Omental fat pad (tissue), 4 donors: ENCODE data around the gene SMPDL3A. TPM values are rescaled to one million over a fixed set of nuclear protein-coding genes. Genes with fewer than 3 reads are reported as not detected.

Experiments used
- ATAC-seq: fragments of 150-250 bp; one replicate; pipeline ENCODE4 v1.9.1; 2016; ENCODE audit warnings: mild to moderate bottlenecking, moderate library complexity; ENCODE audit not compliant: low FRiP score
- DNase-seq: peaks from one replicate; pipeline ENCODE4 v3.0.0-alpha.2; 2019; ENCODE audit warnings: low spot score
- total RNA-seq, 4 donors: library from RNA; depleted of rRNA; stranded (reverse); fragments of >200 nt; gene quantifications; one replicate each; pipeline ENCODE4 v1.1.0, GENCODE V29; 2016
- TF ChIP-seq, protein P1 (sequence below), 3 donors: fragments of 450-650 bp; IDR thresholded peaks; one replicate each; pipeline ENCODE4 v1.5.1; 2016 to 2017; ENCODE audit warnings: antibody characterized with exemption in 3 of 3, mild to moderate bottlenecking in 3 of 3, moderate library complexity in 2 of 3

Gene SMPDL3A
- total RNA-seq, 4 donors from 2014 or later = 5.8 to 19.1 (median 15.1) TPM

GRCh38 chr6:122787721-122788120, 1.3 kb upstream of the SMPDL3A start:
- ATAC-seq = no peak

GRCh38 chr6:122788208-122788607, 850 bp upstream of the SMPDL3A start:
- TF ChIP-seq, protein P1, sequence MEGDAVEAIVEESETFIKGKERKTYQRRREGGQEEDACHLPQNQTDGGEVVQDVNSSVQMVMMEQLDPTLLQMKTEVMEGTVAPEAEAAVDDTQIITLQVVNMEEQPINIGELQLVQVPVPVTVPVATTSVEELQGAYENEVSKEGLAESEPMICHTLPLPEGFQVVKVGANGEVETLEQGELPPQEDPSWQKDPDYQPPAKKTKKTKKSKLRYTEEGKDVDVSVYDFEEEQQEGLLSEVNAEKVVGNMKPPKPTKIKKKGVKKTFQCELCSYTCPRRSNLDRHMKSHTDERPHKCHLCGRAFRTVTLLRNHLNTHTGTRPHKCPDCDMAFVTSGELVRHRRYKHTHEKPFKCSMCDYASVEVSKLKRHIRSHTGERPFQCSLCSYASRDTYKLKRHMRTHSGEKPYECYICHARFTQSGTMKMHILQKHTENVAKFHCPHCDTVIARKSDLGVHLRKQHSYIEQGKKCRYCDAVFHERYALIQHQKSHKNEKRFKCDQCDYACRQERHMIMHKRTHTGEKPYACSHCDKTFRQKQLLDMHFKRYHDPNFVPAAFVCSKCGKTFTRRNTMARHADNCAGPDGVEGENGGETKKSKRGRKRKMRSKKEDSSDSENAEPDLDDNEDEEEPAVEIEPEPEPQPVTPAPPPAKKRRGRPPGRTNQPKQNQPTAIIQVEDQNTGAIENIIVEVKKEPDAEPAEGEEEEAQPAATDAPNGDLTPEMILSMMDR (IDR thresholded peaks at IDR 0.05) = no peak
- ATAC-seq (no peak), DNase-seq (no peak)

More at GRCh38 chr6:122787721-122788120, 1.3 kb upstream of the SMPDL3A start:
- no peak for DNase-seq
- TF ChIP-seq, protein P1 (IDR thresholded peaks at IDR 0.05) = no peak

DNA sequence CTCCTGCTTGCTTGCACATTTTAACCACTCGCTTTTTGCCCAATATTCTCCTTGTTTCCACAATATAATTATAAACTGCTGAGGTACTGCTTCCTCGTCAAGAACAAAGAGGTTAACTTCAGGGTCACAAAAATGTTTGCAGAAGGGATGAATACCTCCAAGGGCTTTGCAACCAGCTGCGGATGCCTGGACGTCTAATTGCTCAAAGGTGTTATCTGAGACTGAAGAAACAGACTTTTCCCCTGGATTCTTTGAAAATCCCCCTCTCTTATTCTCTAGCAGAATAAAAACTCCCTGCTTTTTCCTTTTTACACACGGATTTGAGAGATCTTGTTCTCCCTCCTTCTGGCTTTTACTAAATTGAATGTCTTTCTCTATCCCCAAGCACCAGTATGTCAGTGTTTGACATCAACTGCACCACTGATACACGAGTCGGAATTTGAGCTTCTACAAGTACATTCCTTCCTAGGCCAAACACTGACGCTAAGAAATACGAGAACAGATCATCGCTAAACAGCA, 336 bp upstream of the SMPDL3A start:
- no peak for DNase-seq
- no peak for ATAC-seq
- TF ChIP-seq, protein P1 (IDR thresholded peaks at IDR 0.05) = no peak

DNA sequence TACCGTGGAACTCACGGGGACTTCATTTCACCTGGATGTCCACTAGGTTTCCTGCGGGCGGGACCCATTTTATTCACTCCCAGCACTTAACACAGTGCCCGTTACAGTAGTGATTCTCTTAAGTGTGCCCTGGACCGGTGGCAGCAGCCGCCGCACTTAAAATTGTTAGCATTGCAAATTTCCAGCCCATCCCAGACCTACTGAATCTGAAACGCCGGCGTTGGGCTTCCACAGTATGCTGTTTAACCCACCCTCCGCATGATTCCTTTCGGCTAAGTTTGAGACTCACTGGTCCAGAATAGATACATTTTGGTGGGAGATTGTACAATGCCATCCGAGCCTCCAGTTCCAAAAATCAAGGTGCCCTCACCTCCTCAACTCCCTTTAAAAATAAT, 967 bp downstream of the SMPDL3A start:
- TF ChIP-seq, protein P1 (IDR thresholded peaks at IDR 0.05) = no peak
- ATAC-seq (peak; percentile 2), DNase-seq (no peak)

GRCh38 chr6:122790423-122791309, 1.6 kb downstream of the SMPDL3A start:
- TF ChIP-seq, protein P1 (IDR thresholded peaks at IDR 0.05) = no peak
- DNase-seq = no peak
- no peak for ATAC-seq

- no peak for DNase-seq
- ATAC-seq = no peak
Measured at GRCh38 chr6:122791310-122791679, 2.2 kb downstream of the SMPDL3A start.

More at GRCh38 chr6:122791310-122791679, 2.2 kb downstream of the SMPDL3A start:
- TF ChIP-seq, protein P1 (IDR thresholded peaks at IDR 0.05) = no peak
